HG03025 (cell line): Measurements from ENCODE around the gene ZDHHC24.

Experiments
- ATAC-seq: cut with Tn5 transposase; IDR thresholded peaks from one replicate; pipeline ENCODE4 v1.9.1; 2021; ENCODE audit warnings: mild to moderate bottlenecking, moderate library complexity; ENCODE audit not compliant: unreplicated experiment, low FRiP score

The ZDHHC24 gene

DNA sequence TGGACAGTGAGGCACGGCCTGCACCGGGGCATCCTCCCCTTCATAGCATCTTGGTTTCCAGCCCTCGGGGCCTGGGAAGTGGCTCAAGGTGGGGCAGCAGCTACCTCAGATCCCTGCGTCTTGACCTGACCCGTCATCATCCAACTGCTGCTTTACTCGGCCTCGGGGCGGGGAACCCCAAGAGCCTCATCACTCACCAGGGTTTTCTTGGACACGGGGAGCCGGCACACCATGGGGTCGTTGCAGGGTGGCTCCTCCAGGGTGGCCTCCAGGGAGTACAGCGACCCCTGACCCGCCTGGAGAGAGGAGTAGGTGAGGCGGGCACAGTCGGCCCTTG lies 21.9 kb upstream of the ZDHHC24 start:
- no peak for ATAC-seq

DNA sequence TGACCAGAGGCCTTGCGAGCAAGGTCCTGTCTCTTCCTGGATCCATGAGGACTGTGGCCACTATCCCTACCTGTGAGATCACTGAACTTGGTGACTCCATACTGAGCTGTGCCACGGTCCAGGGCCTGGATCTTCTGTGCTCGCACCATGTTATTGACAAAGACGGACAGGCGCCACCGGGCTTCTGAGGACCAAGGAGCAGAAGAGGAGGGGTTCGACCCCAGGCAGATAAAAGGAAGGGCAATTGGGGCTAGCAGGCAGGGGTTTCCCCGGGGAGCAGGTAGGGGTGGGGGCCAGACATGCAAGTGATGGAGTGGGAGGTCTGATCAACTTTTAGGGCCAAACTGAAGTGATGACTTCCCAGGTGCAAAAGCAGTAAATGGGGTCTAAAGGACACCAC lies 20.4 kb upstream of the ZDHHC24 start:
- ATAC-seq, result no peak

DNA sequence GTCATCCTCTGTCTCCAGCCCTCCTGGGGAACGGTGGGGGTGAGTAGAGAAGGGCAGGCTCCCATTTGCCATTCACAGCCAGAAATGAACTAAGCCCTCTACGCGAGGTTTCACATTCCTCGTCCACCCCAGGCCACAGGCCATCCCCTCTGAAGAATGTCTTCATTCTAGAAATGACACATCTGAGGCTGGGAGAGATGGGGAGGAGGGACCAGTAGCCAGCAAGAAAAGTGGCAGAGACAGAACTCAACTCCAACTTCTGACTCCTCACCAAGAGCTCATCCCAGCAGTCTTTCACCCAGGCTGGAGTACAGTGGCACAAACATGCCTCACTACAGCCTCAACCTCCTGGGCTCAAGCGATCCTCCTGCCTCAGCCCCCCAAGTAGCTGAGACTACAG lies 19.1 kb upstream of the ZDHHC24 start:
- ATAC-seq, result no peak

DNA sequence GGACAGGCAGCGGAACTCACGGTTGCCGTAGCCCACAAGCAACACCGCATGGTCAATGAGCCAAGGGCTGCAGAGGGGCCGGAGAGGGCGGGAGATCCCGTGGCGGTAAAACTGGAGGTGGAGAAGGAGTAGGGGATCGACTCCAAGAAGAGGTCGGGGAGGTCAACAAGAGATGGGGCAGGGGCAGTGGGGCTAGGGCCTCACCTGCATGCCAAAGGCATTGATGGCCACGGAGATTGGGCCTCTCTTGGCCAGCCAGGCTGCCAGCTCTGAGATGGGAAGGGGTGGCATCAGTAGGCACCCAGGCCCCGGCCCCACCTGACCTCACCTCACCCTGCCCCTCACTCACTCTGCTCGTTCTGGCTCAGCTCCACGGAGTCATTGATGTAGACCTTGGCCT lies 18.7 kb upstream of the ZDHHC24 start:
- no peak for ATAC-seq

DNA sequence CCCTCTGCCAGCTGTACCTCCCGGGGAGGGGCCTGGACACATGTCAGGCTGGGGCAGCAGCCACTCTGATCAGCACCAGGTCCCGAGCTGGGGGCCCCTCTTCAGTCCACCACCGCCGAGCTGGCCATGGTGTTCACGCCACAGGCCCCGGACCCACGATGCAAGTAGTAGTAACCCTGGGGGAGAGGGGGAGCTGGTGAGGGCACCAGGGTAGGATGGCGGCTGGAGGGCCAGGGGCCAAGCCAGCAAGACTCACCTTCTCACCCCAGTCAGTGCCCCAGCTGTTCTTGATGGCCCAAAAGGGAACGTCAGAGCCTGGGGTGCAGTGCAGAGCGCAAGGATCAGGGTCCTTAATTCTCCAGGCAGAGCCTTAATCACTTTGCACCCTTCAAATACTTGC lies 18.0 kb upstream of the ZDHHC24 start:
- no peak for ATAC-seq

DNA sequence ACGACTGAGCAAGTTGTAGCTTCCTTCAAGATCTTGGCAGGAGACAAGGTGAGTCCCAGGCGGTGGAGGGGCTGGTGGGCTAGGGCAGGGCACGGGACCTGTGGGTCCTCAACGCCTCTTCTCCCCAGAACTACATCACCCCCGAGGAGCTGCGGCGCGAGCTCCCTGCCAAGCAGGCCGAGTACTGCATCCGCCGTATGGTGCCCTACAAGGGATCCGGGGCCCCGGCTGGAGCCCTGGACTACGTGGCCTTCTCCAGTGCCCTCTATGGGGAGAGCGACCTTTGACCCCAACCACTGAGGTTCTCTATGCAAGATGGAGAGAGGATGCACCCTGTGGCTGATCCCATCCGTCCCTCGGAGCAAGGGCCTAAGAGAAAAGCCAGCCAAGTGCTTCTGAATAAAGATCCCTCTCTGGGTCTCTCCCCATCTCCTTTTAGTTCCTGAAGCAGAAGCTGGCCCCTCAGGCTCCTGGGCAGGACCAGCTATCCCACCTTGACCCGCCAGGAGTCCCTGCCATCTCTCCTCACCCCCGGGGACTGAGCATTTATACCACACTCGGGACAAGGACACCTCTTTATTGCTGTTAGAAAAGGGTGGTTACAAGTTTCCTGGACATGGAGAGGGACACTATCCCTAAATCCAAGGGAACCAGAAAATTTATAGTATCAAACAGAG lies 17.2 kb upstream of the ZDHHC24 start:
- ATAC-seq, result no peak

DNA sequence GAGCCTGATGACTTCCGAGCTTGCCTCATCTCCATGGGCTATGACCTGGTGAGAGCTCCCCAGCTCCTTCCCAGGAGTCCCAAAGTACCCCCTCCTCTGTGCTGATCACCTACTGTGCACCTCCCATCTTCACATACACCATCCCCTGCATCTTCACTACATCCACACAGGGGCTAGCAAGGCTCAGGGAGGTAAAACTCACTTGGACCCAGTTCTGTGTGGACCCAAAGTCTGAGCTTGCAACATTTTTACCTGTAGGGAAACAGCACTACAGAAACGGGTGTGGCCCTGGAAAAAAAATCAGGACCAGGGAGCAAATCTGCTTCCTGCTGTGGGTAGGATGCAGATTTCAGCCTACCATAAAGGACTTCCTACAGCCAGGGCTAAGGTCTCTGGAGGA lies 16.4 kb upstream of the ZDHHC24 start:
- ATAC-seq, result no peak

DNA sequence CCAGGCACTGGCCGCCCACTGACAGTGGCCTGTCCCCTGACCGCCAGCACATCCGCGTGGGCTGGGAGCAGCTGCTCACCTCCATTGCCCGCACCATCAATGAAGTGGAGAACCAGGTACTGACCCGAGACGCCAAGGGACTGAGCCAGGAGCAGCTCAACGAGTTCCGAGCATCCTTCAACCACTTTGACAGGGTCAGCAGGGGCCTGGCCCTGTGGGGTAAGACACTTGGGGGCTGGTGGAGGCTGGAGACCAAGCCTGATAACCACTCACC lies 16.1 kb upstream of the ZDHHC24 start:
- no peak for ATAC-seq

DNA sequence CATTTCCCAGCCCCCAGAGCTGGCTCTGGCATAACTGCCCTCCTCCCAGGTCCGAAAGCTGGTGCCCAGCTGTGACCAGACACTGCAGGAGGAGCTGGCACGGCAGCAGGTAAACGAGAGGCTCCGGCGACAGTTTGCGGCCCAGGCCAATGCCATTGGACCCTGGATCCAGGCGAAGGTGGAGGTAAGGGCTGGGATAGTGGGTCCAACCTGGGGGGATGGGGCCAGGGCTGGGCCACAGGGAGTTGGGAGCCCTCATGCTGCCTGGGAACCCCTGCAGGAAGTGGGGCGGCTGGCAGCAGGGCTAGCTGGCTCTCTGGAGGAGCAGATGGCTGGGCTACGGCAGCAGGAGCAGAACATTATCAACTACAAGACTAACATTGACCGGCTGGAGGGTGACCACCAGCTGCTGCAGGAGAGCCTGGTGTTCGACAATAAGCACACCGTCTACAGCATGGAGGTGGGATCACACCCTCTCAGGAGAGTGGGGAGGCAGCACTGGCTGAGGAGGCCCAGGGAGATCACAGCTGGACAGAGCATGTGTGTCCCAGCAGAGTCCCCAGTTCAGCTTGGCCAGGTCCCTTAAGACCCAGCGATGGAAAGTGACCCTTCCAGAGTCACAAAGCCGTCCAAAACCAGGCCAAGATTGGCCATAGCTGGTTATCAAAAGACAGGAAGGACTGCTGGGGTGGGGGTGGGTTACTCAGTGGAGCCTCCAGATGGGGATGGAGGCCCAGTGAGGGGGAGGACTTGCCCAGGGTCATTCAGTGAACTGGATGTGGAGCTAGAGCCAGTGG lies 15.5 kb upstream of the ZDHHC24 start:
- ATAC-seq, result no peak

DNA sequence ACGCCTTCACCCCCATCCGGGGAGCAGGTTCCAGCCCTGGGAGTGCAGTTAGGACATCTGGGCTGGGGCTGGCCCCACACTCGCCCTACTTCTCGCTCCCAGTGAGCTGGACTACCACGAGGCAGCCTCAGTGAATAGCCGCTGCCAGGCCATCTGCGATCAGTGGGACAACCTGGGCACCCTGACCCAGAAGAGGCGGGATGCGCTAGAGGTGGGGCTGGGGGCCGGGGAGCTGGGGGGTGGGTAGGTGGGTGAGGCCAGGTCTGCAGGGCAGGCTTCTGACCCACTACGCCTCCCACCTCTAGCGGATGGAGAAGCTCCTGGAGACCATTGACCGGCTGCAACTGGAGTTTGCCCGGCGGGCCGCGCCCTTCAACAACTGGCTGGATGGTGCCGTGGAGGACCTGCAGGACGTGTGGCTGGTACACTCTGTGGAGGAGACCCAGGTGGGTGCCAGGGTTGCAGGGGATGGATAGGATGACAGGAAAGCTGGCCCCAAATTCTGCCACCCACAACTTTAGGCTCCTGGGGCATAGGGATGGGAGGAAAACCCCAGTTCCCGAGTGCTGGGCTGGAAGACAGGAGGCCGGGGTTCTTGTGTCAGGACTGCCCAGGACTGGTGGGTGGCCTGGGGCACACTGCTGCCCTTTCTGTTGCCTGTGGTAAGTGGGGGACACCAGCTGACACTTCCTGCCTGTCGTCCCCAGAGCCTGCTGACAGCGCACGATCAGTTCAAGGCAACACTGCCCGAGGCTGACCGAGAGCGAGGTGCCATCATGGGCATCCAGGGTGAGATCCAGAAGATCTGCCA lies 14.2 kb upstream of the ZDHHC24 start:
- ATAC-seq, result no peak

DNA sequence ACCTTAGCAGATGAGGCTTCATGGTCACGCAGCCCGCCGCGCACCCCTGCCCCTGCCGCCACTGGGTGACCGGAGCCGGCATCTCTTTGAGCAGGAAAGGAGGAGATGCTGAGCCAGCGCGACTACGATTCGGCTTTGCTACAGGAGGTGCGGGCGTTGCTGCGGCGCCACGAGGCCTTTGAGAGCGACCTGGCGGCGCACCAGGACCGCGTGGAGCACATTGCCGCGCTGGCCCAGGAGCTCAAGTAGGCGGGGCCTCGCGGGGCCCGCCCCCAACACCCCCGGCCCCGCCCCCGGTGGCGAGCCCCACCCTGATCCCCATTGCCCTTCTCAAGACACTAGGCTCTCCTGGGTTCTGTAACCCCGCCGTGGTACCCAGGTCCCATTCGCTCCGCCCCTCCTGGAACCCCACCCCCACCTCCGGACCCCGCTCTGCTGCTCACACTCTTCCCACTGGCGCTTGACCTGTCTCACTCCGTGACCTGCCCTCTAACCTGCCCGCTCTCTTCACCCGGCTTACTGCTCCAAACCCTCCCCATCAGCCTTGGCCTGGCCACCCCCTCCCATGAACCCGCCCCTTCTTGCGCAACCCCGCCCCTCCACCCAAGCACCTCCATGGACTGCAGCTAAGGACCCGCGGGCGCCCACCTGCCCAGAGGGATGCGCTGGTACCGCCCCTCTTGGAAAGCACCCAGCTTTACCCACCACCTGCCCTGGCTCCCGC lies 13.5 kb upstream of the ZDHHC24 start:
- no peak for ATAC-seq

DNA sequence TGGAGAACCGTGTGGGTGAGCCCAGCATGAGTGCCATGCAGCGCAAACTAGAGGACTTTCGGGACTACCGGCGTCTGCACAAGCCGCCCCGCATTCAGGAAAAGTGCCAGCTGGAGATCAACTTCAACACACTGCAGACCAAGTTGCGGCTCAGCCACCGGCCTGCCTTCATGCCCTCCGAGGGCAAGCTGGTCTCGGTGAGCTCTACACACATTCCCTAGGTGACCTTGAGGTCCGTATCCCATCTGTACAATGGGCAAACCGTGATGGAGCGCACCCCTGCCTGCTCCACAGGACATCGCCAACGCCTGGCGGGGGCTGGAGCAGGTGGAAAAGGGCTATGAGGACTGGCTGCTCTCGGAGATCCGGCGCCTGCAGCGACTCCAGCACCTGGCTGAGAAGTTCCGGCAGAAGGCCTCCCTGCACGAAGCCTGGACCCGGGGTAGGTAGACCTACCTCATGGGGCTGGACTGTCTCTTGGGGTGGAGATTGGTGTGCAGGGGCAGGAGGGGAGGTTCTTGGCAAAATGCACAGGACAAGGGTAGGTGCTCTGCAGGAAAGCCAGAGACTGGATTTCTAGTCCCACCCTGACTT lies 12.0 kb upstream of the ZDHHC24 start:
- ATAC-seq, result no peak

DNA sequence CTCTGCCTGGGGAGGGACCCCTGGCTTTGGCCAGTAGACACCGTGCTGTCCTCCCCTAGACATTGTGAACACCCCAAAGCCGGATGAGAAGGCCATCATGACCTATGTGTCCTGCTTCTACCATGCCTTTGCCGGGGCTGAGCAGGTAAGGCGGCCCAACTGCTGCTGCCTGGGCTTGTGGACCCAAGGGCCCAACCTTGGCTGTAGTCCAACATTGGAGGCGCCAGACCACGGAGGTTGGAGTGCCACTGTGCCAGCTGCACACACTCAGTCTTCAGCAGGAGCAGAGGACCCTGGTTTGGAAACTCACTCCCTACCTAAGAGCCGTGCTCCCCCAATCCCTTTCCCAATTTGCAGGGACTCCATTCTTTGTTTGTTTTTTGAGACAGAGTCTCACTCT lies 10.2 kb upstream of the ZDHHC24 start:
- no peak for ATAC-seq

DNA sequence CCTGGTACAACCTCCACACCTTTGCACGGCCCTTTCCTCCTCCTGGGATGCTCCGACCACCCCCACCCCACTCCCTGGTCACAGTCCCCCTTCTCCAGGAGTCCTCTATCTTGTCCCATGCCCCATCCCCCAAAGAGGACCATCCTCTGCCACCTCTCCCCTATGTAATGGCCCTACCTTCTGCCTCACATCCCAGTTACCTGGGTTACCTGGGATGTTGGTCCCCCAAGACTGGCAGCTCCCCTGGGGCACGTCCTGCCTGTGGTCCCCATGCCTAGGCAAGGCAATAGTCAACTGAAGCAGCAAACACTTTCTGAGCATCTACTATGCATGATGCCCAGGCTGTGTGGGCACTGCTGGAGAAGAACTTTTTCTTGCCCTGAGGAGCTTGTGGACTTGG lies 9.6 kb upstream of the ZDHHC24 start:
- ATAC-seq, result no peak

DNA sequence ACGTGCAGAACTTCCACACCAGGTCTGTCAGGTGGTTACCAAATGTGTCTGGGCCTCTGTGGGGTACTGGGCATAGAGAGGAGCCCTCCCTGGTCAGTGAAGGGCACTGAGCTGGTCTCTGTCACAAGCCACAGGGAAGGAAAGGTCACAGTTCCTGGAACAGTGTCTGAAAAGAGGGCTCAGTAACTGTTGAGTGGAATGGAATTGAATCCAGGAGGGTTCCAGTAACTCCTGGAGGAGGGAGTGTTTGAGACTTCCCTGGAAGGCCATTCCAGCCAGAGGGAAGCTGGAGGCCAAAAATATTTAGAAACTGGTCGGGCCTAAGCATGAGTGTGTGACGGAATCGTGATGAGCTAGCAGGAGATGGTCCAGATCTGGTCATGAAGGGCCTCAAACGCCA lies 8.8 kb upstream of the ZDHHC24 start:
- no peak for ATAC-seq

DNA sequence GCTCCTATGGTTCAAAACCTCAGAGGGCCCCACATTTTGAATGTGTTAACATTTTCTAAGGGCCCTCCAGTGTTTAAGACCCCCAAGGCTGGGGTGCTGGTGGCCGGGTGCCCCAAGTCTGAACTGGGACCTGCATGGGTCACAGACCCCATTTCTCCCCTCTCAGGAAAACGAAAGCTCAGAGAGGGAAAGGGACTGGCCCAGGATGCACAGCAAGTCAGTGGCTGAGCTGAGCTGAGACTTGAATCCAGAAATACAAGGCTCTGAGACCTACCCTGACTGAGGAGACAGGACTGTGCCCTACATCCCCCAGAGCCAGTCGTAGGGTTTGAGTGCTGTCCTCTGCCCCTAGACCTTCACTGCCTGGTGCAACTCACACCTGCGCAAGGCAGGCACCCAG lies 5.0 kb upstream of the ZDHHC24 start:
- no peak for ATAC-seq

DNA sequence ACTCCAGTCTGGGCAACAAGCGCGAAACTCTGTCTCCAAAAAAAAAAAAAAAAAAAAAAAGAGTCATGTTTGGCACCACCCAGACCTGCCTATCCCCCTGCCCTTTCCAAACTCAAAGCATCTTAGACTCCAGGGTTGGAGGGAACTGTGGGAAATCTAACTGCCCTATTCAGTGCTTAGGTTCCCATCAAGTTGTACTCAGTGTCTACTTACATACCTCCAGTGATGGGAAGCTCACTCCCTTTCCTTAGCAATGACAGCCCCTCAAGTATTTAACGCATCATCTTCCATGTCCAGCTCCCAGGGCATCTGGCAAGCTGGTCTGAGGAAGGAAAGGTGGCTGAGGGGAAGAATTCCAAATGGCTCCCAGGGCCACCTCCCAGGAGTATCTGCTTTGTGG lies 3.8 kb upstream of the ZDHHC24 start:
- no peak for ATAC-seq

DNA sequence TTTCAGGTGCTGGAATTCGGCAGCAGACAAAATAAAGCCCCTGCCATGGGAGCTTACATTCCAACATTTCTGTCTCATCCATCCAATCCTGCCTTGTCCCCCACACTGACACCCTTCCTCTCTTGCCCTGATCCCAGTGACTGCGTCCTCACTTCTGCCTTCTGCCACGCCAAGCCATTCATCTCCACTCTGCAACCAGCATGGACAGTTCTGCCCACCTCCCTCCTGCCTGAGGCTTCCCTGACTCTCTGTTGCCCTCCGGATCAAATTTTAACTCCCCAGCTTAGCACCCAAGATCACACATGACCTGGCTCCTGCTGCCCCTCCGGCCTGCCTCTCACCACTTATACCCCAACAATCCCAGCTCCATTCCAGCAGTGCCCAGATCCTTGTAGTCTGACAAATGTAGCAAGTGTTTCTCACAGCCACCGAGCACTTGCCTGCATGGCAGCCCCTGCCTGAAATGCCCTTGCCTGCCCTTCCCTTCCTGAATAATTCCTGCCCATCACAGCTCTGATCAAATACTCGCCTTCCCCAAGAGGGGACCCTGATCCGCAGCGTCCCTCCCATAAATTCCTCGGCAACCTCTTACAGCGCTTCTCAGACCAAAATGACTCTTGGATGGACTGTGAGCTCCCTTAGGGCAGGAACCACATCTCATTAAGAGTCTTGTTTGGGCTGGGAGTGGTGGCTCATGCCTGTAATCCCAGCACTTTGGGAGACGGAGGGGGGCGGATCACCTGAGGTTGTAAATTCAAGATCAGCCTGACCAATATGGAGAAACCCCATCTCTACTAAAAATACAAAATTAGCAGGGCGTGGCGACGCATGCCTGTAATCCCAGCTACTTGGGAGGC lies 3.2 kb upstream of the ZDHHC24 start:
- ATAC-seq, result no peak

DNA sequence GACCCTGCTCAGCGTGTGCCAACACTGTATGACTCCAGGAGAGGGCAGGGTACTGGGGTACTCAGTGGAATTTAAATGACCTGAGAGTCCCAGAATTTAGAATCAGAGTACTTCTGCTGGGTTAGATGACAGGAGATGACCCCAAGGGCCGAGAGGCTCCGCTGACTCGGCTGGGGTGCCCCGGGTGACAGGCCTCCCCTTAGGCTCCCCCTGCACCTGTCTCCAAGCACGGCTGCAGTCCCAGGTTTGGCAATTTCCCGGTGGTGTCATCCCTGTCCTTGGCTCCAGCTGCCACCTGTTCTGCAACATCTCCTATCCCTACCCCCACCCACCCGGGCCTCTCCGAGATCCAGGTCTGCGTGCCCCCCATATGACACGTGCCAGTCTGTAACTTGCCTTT lies 2.2 kb upstream of the ZDHHC24 start:
- ATAC-seq, result no peak

DNA sequence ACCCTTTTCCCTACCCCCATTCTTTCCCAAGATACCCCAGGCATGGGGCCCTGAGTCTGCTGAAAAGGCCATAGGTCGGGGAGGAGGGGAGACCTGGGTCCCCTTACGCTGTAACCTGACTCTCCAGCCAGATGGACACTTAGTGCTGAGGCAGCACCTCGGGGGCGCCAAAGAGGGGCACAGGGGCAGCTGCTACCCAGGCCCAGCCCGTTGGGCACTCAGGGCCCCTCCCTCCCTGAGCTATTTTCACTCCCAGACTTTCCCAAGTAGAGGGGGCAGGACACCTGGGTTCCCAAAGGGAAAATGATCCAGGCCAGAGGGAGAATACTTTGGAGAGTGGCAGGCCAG lies 1.8 kb upstream of the ZDHHC24 start:
- ATAC-seq, result no peak
